K562 (cell line): Measurements from ENCODE around the gene ZNF157. TPM values are rescaled to one million over a fixed set of nuclear protein-coding genes. Genes with fewer than 3 reads are reported as not detected.
A peak's percentile ranks its signal among the peaks of the same experiment; 100 is the strongest.

Source experiments
- ATAC-seq: fragments of 200-7000 bp; cut with Tn5 transposase; 3 replicates; pipeline ENCODE4 v1.9.1; 2020; ENCODE audit warnings: moderate library complexity
- BruUV-seq: library from RNA; stranded (reverse); fragments of 400-500 nt; replicated peaks from 2 replicates; lab custom pipeline; 2021; lab: Mats Ljungman, UMichigan
- CTCF ChIA-PET: fragments of 300-600 bp; formaldehyde crosslinking; extraction: SDS; loops from one replicate; lab custom pipeline; 2021; ENCODE audit warnings: low intra/inter-chr PET ratio; lab: Yijun Ruan, JAX
- POLR2A ChIA-PET: fragments of 300-600, 350-650 bp; sonication (Branson Sonifier 250); formaldehyde crosslinking; extraction: SDS; loops from one replicate; lab custom pipeline; 2021; ENCODE audit warnings: antibody characterized with exemption, inconsistent platforms; lab: Yijun Ruan, JAX
- DNase-seq, 4 experiments: peaks; one replicate each; pipeline versions ENCODE4 v3.0.0 to v3.0.0-alpha.2; 2011 to 2018; ENCODE audit warnings: low spot score in 3 of 4, mixed read lengths in 3 of 4; ENCODE audit errors: extremely low read depth in 1 of 4
- FAIRE-seq: peaks from 2 replicates; lab custom pipeline; 2011; peaks lifted over from hg19 to GRCh38; lab: Jason Lieb, UNC
- H2AFZ ChIP-seq: 2 replicates; pipeline ENCODE4 v1.6.0; 2011; ENCODE audit warnings: low read depth, low read length, control low read depth, inconsistent platforms
- H3K27ac ChIP-seq: fragments of 200-600 bp; 3 replicates; pipeline ENCODE4 v1.8.0; 2011; ENCODE audit warnings: low read depth, mild to moderate bottlenecking, control low read depth, inconsistent platforms, low read length, moderate library complexity, mixed read lengths; ENCODE audit errors: extremely low read depth
- H3K27me3 ChIP-seq, 2 experiments: fragments of 300-600 bp in 1 of 2; 2 replicates in 1 of 2; 3 replicates in 1 of 2; pipeline versions ENCODE4 v1.6.0 to v1.8.0; 2011; ENCODE audit warnings: inconsistent platforms in 2 of 2, low read length in 2 of 2, mild to moderate bottlenecking in 1 of 2, mixed read lengths in 1 of 2, moderate library complexity in 1 of 2; ENCODE audit not compliant: control insufficient read depth in 2 of 2, insufficient read depth in 2 of 2
- H3K36me3 ChIP-seq: fragments of 300-600 bp; 3 replicates; pipeline ENCODE4 v1.8.0; 2011; ENCODE audit warnings: mild to moderate bottlenecking, low read length, inconsistent platforms; ENCODE audit not compliant: control insufficient read depth, insufficient read depth
- H3K4me1 ChIP-seq, 2 experiments: fragments of 200-600 bp in 1 of 2; replicated peaks in 1 of 2; 2 replicates in 1 of 2; 3 replicates in 1 of 2; pipeline versions ENCODE4 v1.5.1 to v1.8.0; 2011; ENCODE audit warnings: inconsistent platforms in 2 of 2, low read length in 2 of 2, mild to moderate bottlenecking in 1 of 2, mixed read lengths in 1 of 2, moderate library complexity in 1 of 2; ENCODE audit not compliant: control insufficient read depth in 2 of 2, insufficient read depth in 2 of 2
- H3K4me2 ChIP-seq: 2 replicates; pipeline ENCODE4 v1.6.1; 2011; ENCODE audit warnings: low read length, control low read depth, inconsistent platforms, mixed read lengths; ENCODE audit not compliant: insufficient read depth
- H3K4me3 ChIP-seq: fragments of 200-600 bp; sonication (generic), shearing (Covaris generic); 2 replicates; pipeline ENCODE4 v1.5.1; 2016; ENCODE audit warnings: control low read depth, inconsistent platforms
- H3K79me2 ChIP-seq: fragments of 200-600 bp; 3 replicates; pipeline ENCODE4 v1.8.0; 2011; ENCODE audit warnings: low read length, inconsistent platforms; ENCODE audit not compliant: control insufficient read depth, insufficient read depth
- H3K9ac ChIP-seq, 2 experiments: 2 replicates each; pipeline versions ENCODE4 v1.6.0 to v1.6.1; 2011; ENCODE audit warnings: low read depth in 2 of 2, low read length in 2 of 2, control low read depth in 1 of 2, inconsistent platforms in 1 of 2, mild to moderate bottlenecking in 1 of 2, mixed read lengths in 1 of 2; ENCODE audit not compliant: insufficient read depth in 1 of 2
- H3K9me1 ChIP-seq: one replicate; pipeline ENCODE4 v1.6.0; 2011; ENCODE audit warnings: inconsistent platforms, mild to moderate bottlenecking, low read length, moderate library complexity; ENCODE audit not compliant: control insufficient read depth, insufficient read depth
- H3K9me3 ChIP-seq: replicated peaks from 2 replicates; pipeline ENCODE4 v1.5.1; 2011; ENCODE audit warnings: low read depth, low read length, inconsistent platforms; ENCODE audit not compliant: control insufficient read depth, insufficient read depth
- H4K20me1 ChIP-seq: replicated peaks from 2 replicates; pipeline ENCODE4 v1.6.1; 2011; ENCODE audit warnings: low read length, inconsistent platforms, mixed read lengths; ENCODE audit not compliant: control insufficient read depth, insufficient read depth
- CREM ChIP-seq: IDR thresholded peaks from 2 replicates; pipeline ENCODE4 v1.6.1; 2014; ENCODE audit warnings: antibody characterized with exemption, low read depth
- DEAF1 ChIP-seq: fragments of 450-650 bp; formaldehyde crosslinking; IDR thresholded peaks from 2 replicates; pipeline ENCODE4 v1.4.0; 2020; ENCODE audit warnings: mild to moderate bottlenecking, moderate library complexity
- ELF2 ChIP-seq: fragments of 250-450 bp; sonication (Bioruptor Pico); IDR thresholded peaks from 2 replicates; pipeline ENCODE4 v1.5.0; 2021; ENCODE audit warnings: mild to moderate bottlenecking
- ELF4 ChIP-seq: fragments of 450-650 bp; formaldehyde crosslinking; IDR thresholded peaks from 2 replicates; pipeline ENCODE4 v1.4.0; 2022; ENCODE audit warnings: missing genetic modification characterization
- HDAC3 ChIP-seq: fragments of 450-650 bp; IDR thresholded peaks from 2 replicates; pipeline ENCODE4 v1.6.1; 2018; ENCODE audit warnings: borderline replicate concordance, mild to moderate bottlenecking, moderate library complexity; ENCODE audit not compliant: partially characterized antibody
- KAT8 ChIP-seq: fragments of 450-650 bp; IDR thresholded peaks from 2 replicates; pipeline ENCODE4 v1.6.1; 2016; ENCODE audit warnings: low read depth, mild to moderate bottlenecking
- NRF1 ChIP-seq, 2 experiments: fragments of 450-650 bp; IDR thresholded peaks in 1 of 2; conservative IDR thresholded peaks in 1 of 2; 2 replicates each; pipeline ENCODE4 v1.6.1; 2014; ENCODE audit warnings: mild to moderate bottlenecking in 2 of 2
- OTX1 ChIP-seq: fragments of 450-650 bp; formaldehyde crosslinking; IDR thresholded peaks from 2 replicates; pipeline ENCODE4 v1.4.0; 2022; ENCODE audit warnings: mild to moderate bottlenecking
- SMAD3 ChIP-seq: fragments of 450-650 bp; formaldehyde crosslinking; conservative IDR thresholded peaks from 2 replicates; pipeline ENCODE4 v1.4.0; 2020; ENCODE audit warnings: mild to moderate bottlenecking
- SOX6 ChIP-seq: fragments of 450-650 bp; IDR thresholded peaks from 2 replicates; pipeline ENCODE4 v1.6.1; 2014; ENCODE audit warnings: mild to moderate bottlenecking
- SRSF1 ChIP-seq: fragments of 200-400 bp; formaldehyde crosslinking; IDR thresholded peaks from 2 replicates; pipeline ENCODE4 v1.6.1; 2017; ENCODE audit warnings: mild to moderate bottlenecking, low read depth, low read length, moderate library complexity
- TCF3 ChIP-seq: sonication (generic); formaldehyde crosslinking; IDR thresholded peaks from 2 replicates; pipeline ENCODE4 v1.4.0; 2020; ENCODE audit warnings: mild to moderate bottlenecking, missing genetic modification reagents
- ZNF184 ChIP-seq: sonication (generic); formaldehyde crosslinking; IDR thresholded peaks from 2 replicates; pipeline ENCODE4 v1.5.0; 2020; ENCODE audit warnings: missing genetic modification reagents
- ZNF23 ChIP-seq: fragments of 250-450 bp; sonication (Bioruptor Pico); IDR thresholded peaks from 2 replicates; pipeline ENCODE4 v1.4.0; 2020; ENCODE audit warnings: mild to moderate bottlenecking
- WGBS: fragments of 100-300 bp; shearing (Covaris generic); methylation state at CpG from one replicate; pipeline ENCODE4 v1.1.6; 2016; ENCODE audit warnings: low coverage, mixed read lengths; ENCODE audit not compliant: insufficient coverage; ENCODE audit errors: missing lambda C conversion rate; 5-methylcytosine and 5-hydroxymethylcytosine counted together
- in situ Hi-C: fragments of 300-500 bp; cut with MboI; formaldehyde crosslinking; loops from 4 replicates; pipeline ENCODE4 v1.15.0; 2018; ENCODE audit warnings: inconsistent platforms, mixed read lengths
- intact Hi-C: fragments of 100-400 bp; cut with micrococcal nuclease; formaldehyde crosslinking; loops from 2 replicates; pipeline ENCODE4 v1.14.2; 2022
- polyA plus RNA-seq, 8 experiments: library from polyadenylated mRNA; depleted of rRNA in 4 of 8; stranded (reverse) in 5 of 8; unstranded in 3 of 8; fragments of >200 nt; fragmentation: Nextera tagmentation in 2 of 8; fragmentation: Illumina TruSeq in 1 of 8; extraction: Ambion mirVana in 2 of 8; extraction: Trizol in 1 of 8; gene quantifications; 2 replicates each; pipeline versions ENCODE4 v1.2.1 to v1.2.3, GENCODE V29; 2011 to 2014; ENCODE audit warnings: inconsistent platforms in 1 of 8, missing spikeins in 1 of 8
- total RNA-seq, 7 experiments: library from RNA; depleted of rRNA in 6 of 7; stranded (reverse); fragments of >200 nt in 6 of 7; fragmentation: Illumina TruSeq in 2 of 7; extraction: Trizol in 2 of 7; gene quantifications; 2 replicates each; pipeline versions ENCODE4 v1.2.1 to v1.2.3, GENCODE V29; 2011 to 2021; ENCODE audit warnings: low replicate concordance in 1 of 7
- TF ChIP-seq, protein P1 (sequence below): fragments of 450-650 bp; formaldehyde crosslinking; IDR thresholded peaks from 2 replicates; pipeline ENCODE4 v1.4.0; 2020; ENCODE audit warnings: mild to moderate bottlenecking, moderate library complexity
- TF ChIP-seq, protein P2 (sequence below), 3 experiments: IDR thresholded peaks in 2 of 3; conservative IDR thresholded peaks in 1 of 3; 2 replicates each; pipeline ENCODE4 v1.5.1; 2011 to 2012; ENCODE audit warnings: low read length in 3 of 3, mild to moderate bottlenecking in 3 of 3, control low read depth in 2 of 3, improper control_type of control experiment in 1 of 3, inconsistent platforms in 1 of 3, low read depth in 1 of 3, mixed read lengths in 1 of 3, moderate library complexity in 1 of 3; ENCODE audit not compliant: insufficient read depth in 2 of 3

Gene ZNF157
- total and polyA plus RNA-seq, 9 of the 15 experiments (the other 6 are each of a cell fraction or from before 2014, with no cell fraction given), result 0.03 TPM; not detected in 8

DNA sequence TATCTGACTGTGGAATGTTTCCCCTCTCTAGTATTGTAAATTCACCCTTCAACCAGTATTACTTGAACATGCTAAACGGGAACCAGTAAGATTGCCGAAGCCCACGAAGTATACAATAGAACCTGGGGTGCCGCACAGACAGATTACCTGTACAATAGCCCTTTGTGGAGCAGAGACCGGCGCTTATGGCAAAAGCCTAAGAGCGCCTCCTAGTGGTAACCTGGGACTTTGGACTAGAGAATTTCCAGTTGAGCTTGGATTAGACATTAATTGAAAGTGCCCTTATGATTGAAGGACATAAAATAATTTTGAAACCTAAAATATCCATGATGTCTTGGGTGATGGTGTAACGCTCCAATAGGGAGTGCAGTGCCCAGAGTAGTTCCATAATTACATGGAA is 14.1 kb downstream of the ZNF157 start:
- DNase-seq (peak; percentile 33 to 75 (median 38)), ATAC-seq (peak; percentile 89), FAIRE-seq (peak; percentile 81)
- H2AFZ ChIP-seq, result no peak overlapping the region
- H3K9me1 ChIP-seq, result no peaks in the 10 kb centered on the region
- no TSS peak for BruUV-seq
- H3K9me3 ChIP-seq, result no peaks in the 10 kb centered on the region
- H3K79me2 ChIP-seq, result no peaks in the 10 kb centered on the region
- H4K20me1 ChIP-seq, result no peaks in the 10 kb centered on the region
- ChIA-PET POLR2A (no interaction called here), CTCF (interaction anchor here (1.6 kb wide), 1 partner anchor 191 kb away, joined by 4 read pairs; the partner anchor contains the start of gene UBA1)
- H3K4me3 ChIP-seq, result no peak overlapping the region
- H3K4me1 ChIP-seq, result no peaks in the 10 kb centered on the region; a peak in 1 of 5 replicates
- H3K27me3 ChIP-seq, result peaks cover 0 to 2% of the 10 kb centered on the region in 2 experiments; a peak in 2 of 5 replicates
- 0% methylated on average over 8 of the region's 8 CpGs for WGBS
- in situ Hi-C loops (loop anchor here (10.0 kb wide), 1 partner anchor 190 kb away; the partner anchor contains the start of gene UBA1), intact Hi-C loops (loop anchor here (1.0 kb wide), 1 partner anchor 191 kb away; the partner anchor contains the start of gene UBA1)
- H3K9ac ChIP-seq, result no peak overlapping the region
- H3K4me2 ChIP-seq, result no peak overlapping the region; the same call in 1 of the 2 replicates
- no peak overlapping the region for H3K27ac ChIP-seq
- H3K36me3 ChIP-seq, result no peaks in the 10 kb centered on the region
- no peak for TF ChIP-seq ELF2 (CRISPR knock-in tag)
- no peak for TF ChIP-seq HDAC3
- TF ChIP-seq OTX1 (CRISPR knock-in tag), result no peak
- TF ChIP-seq, protein P1, sequence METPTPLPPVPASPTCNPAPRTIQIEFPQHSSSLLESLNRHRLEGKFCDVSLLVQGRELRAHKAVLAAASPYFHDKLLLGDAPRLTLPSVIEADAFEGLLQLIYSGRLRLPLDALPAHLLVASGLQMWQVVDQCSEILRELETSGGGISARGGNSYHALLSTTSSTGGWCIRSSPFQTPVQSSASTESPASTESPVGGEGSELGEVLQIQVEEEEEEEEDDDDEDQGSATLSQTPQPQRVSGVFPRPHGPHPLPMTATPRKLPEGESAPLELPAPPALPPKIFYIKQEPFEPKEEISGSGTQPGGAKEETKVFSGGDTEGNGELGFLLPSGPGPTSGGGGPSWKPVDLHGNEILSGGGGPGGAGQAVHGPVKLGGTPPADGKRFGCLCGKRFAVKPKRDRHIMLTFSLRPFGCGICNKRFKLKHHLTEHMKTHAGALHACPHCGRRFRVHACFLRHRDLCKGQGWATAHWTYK (CRISPR knock-in tag), result no peak
- no peak for TF ChIP-seq ELF4 (CRISPR knock-in tag)
- no peak for TF ChIP-seq TCF3 (CRISPR knock-in tag)
- TF ChIP-seq CREM, result no peak
- no peak for TF ChIP-seq ZNF184
- TF ChIP-seq ZNF23 (CRISPR knock-in tag), result no peak
- TF ChIP-seq SOX6, result 0 out of 2 replicates have a peak, but pooled peaks have one; percentile 35
- TF ChIP-seq NRF1 (conservative IDR thresholded peaks at IDR 0.05 in 1 of 2, IDR thresholded peaks at IDR 0.05 in 1 of 2), result no peak
- TF ChIP-seq, protein P2, sequence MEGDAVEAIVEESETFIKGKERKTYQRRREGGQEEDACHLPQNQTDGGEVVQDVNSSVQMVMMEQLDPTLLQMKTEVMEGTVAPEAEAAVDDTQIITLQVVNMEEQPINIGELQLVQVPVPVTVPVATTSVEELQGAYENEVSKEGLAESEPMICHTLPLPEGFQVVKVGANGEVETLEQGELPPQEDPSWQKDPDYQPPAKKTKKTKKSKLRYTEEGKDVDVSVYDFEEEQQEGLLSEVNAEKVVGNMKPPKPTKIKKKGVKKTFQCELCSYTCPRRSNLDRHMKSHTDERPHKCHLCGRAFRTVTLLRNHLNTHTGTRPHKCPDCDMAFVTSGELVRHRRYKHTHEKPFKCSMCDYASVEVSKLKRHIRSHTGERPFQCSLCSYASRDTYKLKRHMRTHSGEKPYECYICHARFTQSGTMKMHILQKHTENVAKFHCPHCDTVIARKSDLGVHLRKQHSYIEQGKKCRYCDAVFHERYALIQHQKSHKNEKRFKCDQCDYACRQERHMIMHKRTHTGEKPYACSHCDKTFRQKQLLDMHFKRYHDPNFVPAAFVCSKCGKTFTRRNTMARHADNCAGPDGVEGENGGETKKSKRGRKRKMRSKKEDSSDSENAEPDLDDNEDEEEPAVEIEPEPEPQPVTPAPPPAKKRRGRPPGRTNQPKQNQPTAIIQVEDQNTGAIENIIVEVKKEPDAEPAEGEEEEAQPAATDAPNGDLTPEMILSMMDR (IDR thresholded peaks at IDR 0.05 in 2 of 3, conservative IDR thresholded peaks at IDR 0.05 in 1 of 3; ENCODE audit: insufficient read depth in 2 of 3, low read depth in 1 of 3, low read length in 3 of 3), result peak; percentile 65 to 80 (median 78)
- no peak for TF ChIP-seq SRSF1
- TF ChIP-seq KAT8, result no peak
- 0 out of 2 replicates have a peak, but pooled peaks have one; percentile 41 for TF ChIP-seq DEAF1 (CRISPR knock-in tag)
- TF ChIP-seq SMAD3 (CRISPR knock-in tag), result no peak
